ENCODE data around the gene MRPL55. TPM values are rescaled to one million over a fixed set of nuclear protein-coding genes. Genes with fewer than 3 reads are reported as not detected.

Gene MRPL55
- 100 to 1,000 TPM; 120 to 136 TPM for total RNA-seq

- under 1% methylated on average over 63 of the region's 66 CpGs for WGBS
- intact Hi-C loops (cut with DNase I), result loop anchor here (2.0 to 5.0 kb wide), 2 partner anchors 27 to 38 kb away; partner anchors contain the start of genes ARF1 and GJC2
- Histone ChIP-seq H3K4me3 (peak within 1 kb of the TSS; percentile 83 to 96), H3K9me3 (no peaks in the 10 kb centered on the region), H3K4me1 (replicated peaks) (peaks cover 3% of the 10 kb centered on the region), H3K27me3 (replicated peaks; ENCODE audit: insufficient read depth) (no peaks in the 10 kb centered on the region), H3K36me3 (no peaks in the 10 kb centered on the region), H3K27ac (peak within 1 kb of the TSS; percentile 92 to 93)
- TF ChIP-seq POLR2A (IDR thresholded peaks at IDR 0.05), result peak; percentile 95
- TF ChIP-seq POLR2AphosphoS5 (IDR thresholded peaks at IDR 0.05), result peak; percentile 100
- TF ChIP-seq CTCF (IDR thresholded peaks at IDR 0.05), result peak in 3 of 4 experiments; percentile 16 to 42 (median 39)
- peak; percentile 98 for DNase-seq (ENCODE audit: low spot score)
These were observed at the start of gene MRPL55 for GRCh38 chr1:228109073-228109961. Gene MRPL55, minus strand, starts transcription at chr1:228109299. Its CDS starts 1,039 bp downstream, at chr1:228108260.

- 50% methylated on average over 70 of the region's 98 CpGs for WGBS
- TF ChIP-seq POLR2A (IDR thresholded peaks at IDR 0.05), result no peak
- TF ChIP-seq CTCF (IDR thresholded peaks at IDR 0.05), result no peak
- no peak for TF ChIP-seq POLR2AphosphoS5 (IDR thresholded peaks at IDR 0.05)
- intact Hi-C loops (cut with DNase I), result no loop called here
- H3K27me3 ChIP-seq (replicated peaks; ENCODE audit: insufficient read depth), result no peaks in the 10 kb centered on the region
- H3K4me1 ChIP-seq (replicated peaks), result no peaks in the 10 kb centered on the region
- DNase-seq (ENCODE audit: low spot score), result no peak
- no peaks in the 10 kb centered on the region for H3K9me3 ChIP-seq
- no peaks in the 10 kb centered on the region for H3K36me3 ChIP-seq
- H3K4me3 ChIP-seq, result no peak overlapping the region
- H3K27ac ChIP-seq, result no peak overlapping the region
These were observed 49.3 kb upstream of the MRPL55 start for GRCh38 chr1:228158151-228159007.

- H3K27ac ChIP-seq, result no peak overlapping the region
- no peaks in the 10 kb centered on the region for H3K4me1 ChIP-seq (replicated peaks)
- H3K4me3 ChIP-seq, result no peak overlapping the region
- 67% methylated on average over 27 of the region's 43 CpGs for WGBS
- H3K9me3 ChIP-seq, result no peaks in the 10 kb centered on the region
- H3K36me3 ChIP-seq, result no peaks in the 10 kb centered on the region
- TF ChIP-seq CTCF (IDR thresholded peaks at IDR 0.05) (no peak), POLR2A (IDR thresholded peaks at IDR 0.05) (no peak), POLR2AphosphoS5 (IDR thresholded peaks at IDR 0.05) (no peak)
- intact Hi-C loops (cut with DNase I), result no loop called here
- no peaks in the 10 kb centered on the region for H3K27me3 ChIP-seq (replicated peaks; ENCODE audit: insufficient read depth)
- no peak for DNase-seq (ENCODE audit: low spot score)
These were observed 48.6 kb upstream of the MRPL55 start for GRCh38 chr1:228157729-228158126.

- Histone ChIP-seq H3K9me3 (no peaks in the 10 kb centered on the region), H3K36me3 (no peaks in the 10 kb centered on the region), H3K4me1 (replicated peaks) (no peaks in the 10 kb centered on the region), H3K27me3 (replicated peaks; ENCODE audit: insufficient read depth) (no peaks in the 10 kb centered on the region), H3K4me3 (no peak overlapping the region), H3K27ac (no peak overlapping the region)
- DNase-seq (ENCODE audit: low spot score), result no peak
- no peak for TF ChIP-seq POLR2AphosphoS5 (IDR thresholded peaks at IDR 0.05)
- TF ChIP-seq POLR2A (IDR thresholded peaks at IDR 0.05), result no peak
- no peak for TF ChIP-seq CTCF (IDR thresholded peaks at IDR 0.05)
- intact Hi-C loops (cut with DNase I), result no loop called here
- 90% methylated on average over 15 of the region's 24 CpGs for WGBS
These were observed 48.0 kb upstream of the MRPL55 start for GRCh38 chr1:228156941-228157728.

Measured in prostate gland (tissue), 2 donors.